Stimulated activated CD8-positive, alpha-beta memory T cell treated with anti-CD3 and anti-CD28 coated beads, Interleukin-15, amount 100 ng/mL, for 1 hour (primary cell): ENCODE results near the gene PPP1R9A.

Source experiments
- DNase-seq: peaks from one replicate; pipeline ENCODE4 v3.0.0-alpha.2; 2020; ENCODE audit warnings: low read depth

Gene PPP1R9A

GRCh38 chr7:95321720-95322119 is 414.3 kb downstream of the PPP1R9A start:
- DNase-seq: no peak

- DNase-seq: no peak
These were observed 415.0 kb downstream of the PPP1R9A start for GRCh38 chr7:95322396-95322795.

- no peak for DNase-seq
These were observed 415.5 kb downstream of the PPP1R9A start for GRCh38 chr7:95322854-95323253.

- DNase-seq: no peak
These were observed 416.2 kb downstream of the PPP1R9A start for GRCh38 chr7:95323410-95324129.

GRCh38 chr7:95324431-95324830 is 417.0 kb downstream of the PPP1R9A start, which contains the start of gene PON1:
PON1 (minus strand) TSS chr7:95324532; CDS start chr7:95324475, 57 bp downstream.
- no peak for DNase-seq

- no peak for DNase-seq
These were observed 420.0 kb downstream of the PPP1R9A start for GRCh38 chr7:95327356-95327755.

GRCh38 chr7:95330204-95330960 is 423.0 kb downstream of the PPP1R9A start:
- DNase-seq: no peak

GRCh38 chr7:95330961-95331337 is 423.6 kb downstream of the PPP1R9A start:
- no peak for DNase-seq

- DNase-seq: no peak
These were observed 427.1 kb downstream of the PPP1R9A start for GRCh38 chr7:95334447-95334846.

GRCh38 chr7:95335093-95335492 is 427.7 kb downstream of the PPP1R9A start:
- DNase-seq: no peak

- DNase-seq: no peak
These were observed 431.4 kb downstream of the PPP1R9A start for GRCh38 chr7:95338832-95339231.

- DNase-seq: no peak
These were observed 433.1 kb downstream of the PPP1R9A start for GRCh38 chr7:95340491-95340890.

GRCh38 chr7:95342029-95342428 is 434.6 kb downstream of the PPP1R9A start:
- no peak for DNase-seq

GRCh38 chr7:95342642-95343307 is 435.4 kb downstream of the PPP1R9A start:
- no peak for DNase-seq
